MCF 10A (cell line): Measurements from ENCODE around the gene MTHFR. TPM values are rescaled to one million over a fixed set of nuclear protein-coding genes. Genes with fewer than 3 reads are reported as not detected.

ENCODE experiments used
- BruUV-seq: library from RNA; stranded (reverse); fragments of 400-500 nt; replicated peaks from 2 replicates; lab custom pipeline; 2021; lab: Mats Ljungman, UMichigan
- CTCF ChIA-PET: fragments of 300-600 bp; sonication (Branson Sonifier 250); formaldehyde crosslinking; extraction: SDS; loops from one replicate; lab custom pipeline; 2021; ENCODE audit warnings: antibody characterized with exemption, inconsistent platforms; lab: Yijun Ruan, JAX
- POLR2A ChIA-PET: fragments of 300-600, 350-650 bp; sonication (Branson Sonifier 250); formaldehyde crosslinking; extraction: SDS; loops from one replicate; lab custom pipeline; 2020; ENCODE audit warnings: antibody characterized with exemption, inconsistent platforms; lab: Yijun Ruan, JAX
- DNase-seq: peaks from one replicate; pipeline ENCODE4 v3.0.0-alpha.2; 2018; ENCODE audit not compliant: unreplicated experiment
- H3K27ac Mint-ChIP-seq: one replicate; pipeline ENCODE4 v1.8.0; 2022; ENCODE audit warnings: mild to moderate bottlenecking, low read depth, mixed read lengths; ENCODE audit not compliant: unreplicated experiment
- H3K27me3 Mint-ChIP-seq: one replicate; pipeline ENCODE4 v1.8.0; 2022; ENCODE audit warnings: mixed read lengths; ENCODE audit not compliant: insufficient read depth, unreplicated experiment
- H3K36me3 Mint-ChIP-seq: one replicate; pipeline ENCODE4 v1.8.0; 2022; ENCODE audit warnings: mild to moderate bottlenecking, moderate library complexity, mixed read lengths; ENCODE audit not compliant: insufficient read depth, unreplicated experiment
- H3K4me1 Mint-ChIP-seq: one replicate; pipeline ENCODE4 v1.8.0; 2022; ENCODE audit warnings: mixed read lengths; ENCODE audit not compliant: insufficient read depth, unreplicated experiment
- H3K4me3 Mint-ChIP-seq: one replicate; pipeline ENCODE4 v1.8.0; 2022; ENCODE audit warnings: mild to moderate bottlenecking, moderate library complexity, mixed read lengths; ENCODE audit not compliant: unreplicated experiment
- H3K9me3 Mint-ChIP-seq: one replicate; pipeline ENCODE4 v1.8.0; 2022; ENCODE audit warnings: mixed read lengths; ENCODE audit not compliant: unreplicated experiment
- CTCF ChIP-seq: fragments of 200-600 bp; IDR thresholded peaks from one replicate; pipeline ENCODE4 v1.8.0; 2022; ENCODE audit warnings: antibody characterized with exemption, mild to moderate bottlenecking; ENCODE audit not compliant: unreplicated experiment
- intact Hi-C: fragments of 100-400 bp; cut with micrococcal nuclease; formaldehyde crosslinking; loops from 2 replicates; pipeline ENCODE4 v1.14.1; 2022
- total RNA-seq: library from RNA; stranded (reverse); gene quantifications from 2 replicates; pipeline ENCODE4 v1.2.3, GENCODE V29; 2022

MTHFR gene
- total RNA-seq, 1 experiment from 2014 or later: 14.0 TPM

DNA sequence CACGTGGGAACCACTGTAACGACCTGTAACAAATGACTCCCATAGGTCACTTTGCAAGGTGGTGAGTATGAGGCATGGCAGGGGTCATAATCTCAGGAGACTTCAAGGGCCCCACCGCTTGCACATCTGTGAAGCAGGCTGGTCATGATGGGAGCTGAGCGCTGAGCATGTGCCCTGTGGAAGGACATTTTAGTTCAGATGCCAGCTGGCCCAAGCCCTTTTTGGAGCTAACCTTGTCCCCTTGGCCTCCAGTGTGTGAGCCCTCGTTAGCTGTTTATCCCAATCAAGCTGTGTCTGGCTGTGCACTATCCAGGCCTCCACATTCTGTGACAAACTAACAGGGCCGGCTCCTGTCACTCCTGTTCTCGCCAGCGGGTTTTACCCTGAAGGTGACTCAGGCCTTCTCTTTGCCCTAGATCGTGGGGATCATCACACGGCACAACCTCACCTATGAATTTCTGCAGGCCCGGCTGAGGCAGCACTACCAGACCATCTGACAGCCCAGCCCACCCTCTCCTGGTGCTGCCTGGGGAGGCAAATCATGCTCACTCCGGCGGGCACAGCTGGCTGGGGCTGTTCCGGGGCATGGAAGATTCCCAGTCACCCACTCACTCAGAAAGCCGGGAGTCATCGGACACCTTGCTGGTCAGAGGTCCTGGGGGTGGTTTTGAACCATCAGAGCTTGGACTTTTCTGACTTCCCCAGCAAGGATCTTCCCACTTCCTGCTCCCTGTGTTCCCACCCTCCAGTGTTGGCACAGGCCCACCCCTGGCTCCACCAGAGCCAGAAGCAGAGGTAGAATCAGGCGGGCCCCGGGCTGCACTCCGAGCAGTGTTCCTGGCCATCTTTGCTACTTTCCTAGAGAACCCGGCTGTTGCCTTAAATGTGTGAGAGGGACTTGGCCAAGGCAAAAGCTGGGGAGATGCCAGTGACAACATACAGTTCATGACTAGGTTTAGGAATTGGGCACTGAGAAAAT is 34.3 kb upstream of the MTHFR start:
- H3K27ac Mint-ChIP-seq: peak overlapping the region; percentile 23
- no TSS peak for BruUV-seq
- TF ChIP-seq CTCF: no peak
- no peaks in the 10 kb centered on the region for H3K4me1 Mint-ChIP-seq
- ChIA-PET POLR2A (interaction anchor here (0.6 to 6.1 kb wide), 3 partner anchors 13 to 69 kb away, joined by 3 to 56 read pairs (median 4); partner anchors contain the start of gene NPPB), CTCF (interaction anchor here (0.6 to 5.0 kb wide), 10 partner anchors 15 to 192 kb away, joined by 3 to 37 read pairs (median 5); no protein-coding TSS in a partner anchor)
- no peak overlapping the region for H3K4me3 Mint-ChIP-seq
- H3K27me3 Mint-ChIP-seq: no peaks in the 10 kb centered on the region
- H3K9me3 Mint-ChIP-seq: no peaks in the 10 kb centered on the region
- no peak for DNase-seq
- peaks cover 65% of the 10 kb centered on the region for H3K36me3 Mint-ChIP-seq
- intact Hi-C loops: no loop called here

DNA sequence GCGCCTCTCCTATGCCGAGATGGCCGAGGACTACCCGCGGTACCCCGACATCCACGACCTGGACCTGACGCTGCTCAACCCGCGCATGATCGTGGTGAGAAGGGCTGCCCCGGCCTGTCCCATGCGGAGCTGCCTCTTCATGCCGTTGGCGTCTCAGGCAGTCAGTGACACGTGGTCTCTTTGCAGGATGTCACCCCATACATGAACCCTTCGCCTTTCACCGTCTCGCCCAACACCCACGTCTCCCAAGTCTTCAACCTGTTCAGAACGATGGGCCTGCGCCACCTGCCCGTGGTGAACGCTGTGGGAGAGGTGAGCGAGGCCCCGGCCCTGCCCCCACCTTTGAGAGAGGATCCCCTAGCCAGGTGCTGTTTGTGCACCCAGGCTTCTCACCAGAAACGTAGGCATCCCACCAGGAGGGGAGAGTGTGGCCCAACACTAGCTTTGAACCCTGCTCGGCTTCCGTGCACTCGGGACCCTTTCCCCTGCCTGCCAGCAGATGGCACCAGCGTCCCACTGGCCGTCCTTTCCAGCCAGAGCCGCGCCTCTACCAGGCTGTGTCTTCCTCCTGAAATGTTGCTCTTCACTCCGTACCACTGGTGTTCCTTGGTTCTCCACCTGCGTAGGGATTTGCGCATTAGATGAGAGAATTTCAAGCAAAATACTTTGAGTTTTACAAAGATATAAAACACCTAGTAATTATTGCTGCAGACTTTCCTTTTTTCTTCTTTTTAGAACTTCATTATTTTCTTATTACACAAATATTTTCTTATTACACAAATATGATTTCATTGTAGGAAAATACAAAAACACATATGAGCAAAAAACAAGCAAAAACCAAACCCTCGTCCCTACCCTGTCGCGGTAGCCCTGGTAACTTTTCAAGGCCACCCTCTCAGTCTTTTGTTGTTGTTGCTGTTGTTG is 32.8 kb upstream of the MTHFR start:
- DNase-seq: peak; percentile 59
- intact Hi-C loops: loop anchor here (1.0 kb wide), 3 partner anchors 56 to 129 kb away; no protein-coding TSS in a partner anchor
- ChIA-PET CTCF (interaction anchor here (0.7 to 5.0 kb wide), 21 partner anchors 9 to 200 kb away, joined by 3 to 37 read pairs (median 5); partner anchors contain the start of genes CLCN6 and NPPA), POLR2A (interaction anchor here (0.6 to 6.1 kb wide), 4 partner anchors 14 to 129 kb away, joined by 4 to 56 read pairs (median 5); partner anchors contain the start of gene NPPB)
- H3K36me3 Mint-ChIP-seq: peaks cover 69% of the 10 kb centered on the region
- H3K9me3 Mint-ChIP-seq: no peaks in the 10 kb centered on the region
- peak; percentile 99 for TF ChIP-seq CTCF
- H3K27me3 Mint-ChIP-seq: no peaks in the 10 kb centered on the region
- H3K4me3 Mint-ChIP-seq: no peak overlapping the region
- BruUV-seq: no TSS peak
- H3K4me1 Mint-ChIP-seq: no peaks in the 10 kb centered on the region
- H3K27ac Mint-ChIP-seq: no peak overlapping the region

DNA sequence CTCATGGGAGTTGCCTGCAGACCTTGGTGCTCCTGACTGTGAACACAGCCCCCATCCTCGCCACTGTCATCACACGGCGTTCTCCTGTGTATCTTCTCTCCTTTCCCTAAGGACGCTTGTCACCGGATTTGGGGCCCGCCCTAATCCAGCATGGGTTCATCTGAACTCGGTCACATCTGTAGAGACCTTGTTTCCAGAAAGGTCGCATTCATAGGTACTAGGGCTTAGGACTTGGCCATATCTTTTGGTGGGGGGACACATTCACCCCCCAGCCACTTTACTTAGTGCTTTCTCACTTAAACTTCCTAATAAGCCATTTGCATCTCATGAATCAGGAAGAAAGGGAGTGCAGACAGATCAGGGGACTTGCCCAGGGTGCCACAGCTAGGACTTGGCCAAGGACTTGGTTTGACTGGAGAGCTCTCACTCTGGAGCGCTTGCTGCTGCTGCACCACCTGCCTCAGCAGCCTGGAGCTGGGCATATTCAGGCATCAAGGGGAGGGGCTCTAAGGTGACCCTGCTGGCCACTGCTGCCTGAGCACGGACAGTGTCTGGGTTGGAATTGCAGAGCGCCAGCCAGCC is 32.1 kb upstream of the MTHFR start:
- H3K4me1 Mint-ChIP-seq: no peaks in the 10 kb centered on the region
- no peaks in the 10 kb centered on the region for H3K9me3 Mint-ChIP-seq
- no peak for TF ChIP-seq CTCF
- H3K27me3 Mint-ChIP-seq: no peaks in the 10 kb centered on the region
- CTCF ChIA-PET: interaction anchor here (0.7 to 5.0 kb wide), 22 partner anchors 9 to 200 kb away, joined by 3 to 37 read pairs (median 5); partner anchors contain the start of genes CLCN6 and NPPA
- intact Hi-C loops: loop anchor here (1.0 kb wide), 3 partner anchors 56 to 129 kb away; no protein-coding TSS in a partner anchor
- DNase-seq: no peak
- H3K4me3 Mint-ChIP-seq: no peak overlapping the region
- no TSS peak for BruUV-seq
- H3K27ac Mint-ChIP-seq: no peak overlapping the region
- POLR2A ChIA-PET: interaction anchor here (0.6 to 6.1 kb wide), 4 partner anchors 15 to 262 kb away, joined by 3 to 56 read pairs (median 5); no protein-coding TSS in a partner anchor
- H3K36me3 Mint-ChIP-seq: peaks cover 69% of the 10 kb centered on the region
